Measurements from ENCODE around the gene UBE4B. TPM values are rescaled to one million over a fixed set of nuclear protein-coding genes. Genes with fewer than 3 reads are reported as not detected.

UBE4B gene
- total and polyA plus RNA-seq, 10 of the 15 experiments (the other 5 are each of a cell fraction or from before 2014, with no cell fraction given): 2.9 to 32.6 (median 20.7) TPM

DNA sequence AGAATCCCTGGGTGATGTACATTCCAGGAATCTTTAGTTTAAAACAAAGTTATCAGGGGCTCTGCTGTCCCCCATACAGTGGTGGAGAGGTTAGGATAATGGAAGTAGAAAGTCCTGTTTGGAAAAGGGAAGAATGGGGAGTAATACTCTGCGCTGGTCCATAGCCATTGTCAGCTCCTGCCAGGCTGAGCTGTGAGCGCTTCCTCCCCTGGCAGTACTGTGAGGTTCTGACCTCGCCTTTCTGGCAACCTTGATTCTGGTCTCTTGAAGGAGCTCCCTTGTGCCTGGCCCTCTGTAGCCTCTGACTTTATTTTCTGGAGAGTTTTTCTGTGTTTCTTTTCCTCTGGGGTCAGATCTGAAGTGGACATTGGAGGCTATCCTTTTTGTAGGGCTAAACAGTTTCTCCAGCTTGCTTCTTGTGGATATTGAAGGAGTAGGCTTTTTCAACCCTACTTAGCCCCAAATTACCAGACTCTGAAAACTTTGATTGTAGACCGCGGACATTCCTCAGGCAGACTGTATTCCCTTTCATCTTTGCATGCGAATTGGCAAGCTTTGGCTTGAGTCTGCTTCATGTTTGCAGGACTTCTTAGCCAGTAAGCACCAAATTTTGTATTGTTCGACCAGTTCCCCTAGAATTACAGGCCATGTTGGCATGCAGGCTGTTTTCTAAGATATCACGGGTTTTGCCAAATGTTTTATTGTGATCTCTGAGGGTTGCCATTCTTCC lies 13.8 kb downstream of the UBE4B start (continued):
- TF ChIP-seq, protein P1, sequence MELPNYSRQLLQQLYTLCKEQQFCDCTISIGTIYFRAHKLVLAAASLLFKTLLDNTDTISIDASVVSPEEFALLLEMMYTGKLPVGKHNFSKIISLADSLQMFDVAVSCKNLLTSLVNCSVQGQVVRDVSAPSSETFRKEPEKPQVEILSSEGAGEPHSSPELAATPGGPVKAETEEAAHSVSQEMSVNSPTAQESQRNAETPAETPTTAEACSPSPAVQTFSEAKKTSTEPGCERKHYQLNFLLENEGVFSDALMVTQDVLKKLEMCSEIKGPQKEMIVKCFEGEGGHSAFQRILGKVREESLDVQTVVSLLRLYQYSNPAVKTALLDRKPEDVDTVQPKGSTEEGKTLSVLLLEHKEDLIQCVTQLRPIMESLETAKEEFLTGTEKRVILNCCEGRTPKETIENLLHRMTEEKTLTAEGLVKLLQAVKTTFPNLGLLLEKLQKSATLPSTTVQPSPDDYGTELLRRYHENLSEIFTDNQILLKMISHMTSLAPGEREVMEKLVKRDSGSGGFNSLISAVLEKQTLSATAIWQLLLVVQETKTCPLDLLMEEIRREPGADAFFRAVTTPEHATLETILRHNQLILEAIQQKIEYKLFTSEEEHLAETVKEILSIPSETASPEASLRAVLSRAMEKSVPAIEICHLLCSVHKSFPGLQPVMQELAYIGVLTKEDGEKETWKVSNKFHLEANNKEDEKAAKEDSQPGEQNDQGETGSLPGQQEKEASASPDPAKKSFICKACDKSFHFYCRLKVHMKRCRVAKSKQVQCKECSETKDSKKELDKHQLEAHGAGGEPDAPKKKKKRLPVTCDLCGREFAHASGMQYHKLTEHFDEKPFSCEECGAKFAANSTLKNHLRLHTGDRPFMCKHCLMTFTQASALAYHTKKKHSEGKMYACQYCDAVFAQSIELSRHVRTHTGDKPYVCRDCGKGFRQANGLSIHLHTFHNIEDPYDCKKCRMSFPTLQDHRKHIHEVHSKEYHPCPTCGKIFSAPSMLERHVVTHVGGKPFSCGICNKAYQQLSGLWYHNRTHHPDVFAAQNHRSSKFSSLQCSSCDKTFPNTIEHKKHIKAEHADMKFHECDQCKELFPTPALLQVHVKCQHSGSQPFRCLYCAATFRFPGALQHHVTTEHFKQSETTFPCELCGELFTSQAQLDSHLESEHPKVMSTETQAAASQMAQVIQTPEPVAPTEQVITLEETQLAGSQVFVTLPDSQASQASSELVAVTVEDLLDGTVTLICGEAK (IDR thresholded peaks at IDR 0.05; ENCODE audit: borderline replicate concordance): no peak
- TF ChIP-seq POLR2A (IDR thresholded peaks at IDR 0.05; ENCODE audit: low read depth, low read length): no peak
- no peak for TF ChIP-seq BHLHE40 (IDR thresholded peaks at IDR 0.05; ENCODE audit: borderline replicate concordance in 1 of 2, low read depth in 2 of 2, low read length in 1 of 2)
- TF ChIP-seq KAT2A (conservative IDR thresholded peaks at IDR 0.05; ENCODE audit: control insufficient read depth, low read depth, low read length): no peak
- TF ChIP-seq CHD1 (IDR thresholded peaks at IDR 0.05; ENCODE audit: low read depth, low read length): no peak
- no peak for TF ChIP-seq BRCA1 (IDR thresholded peaks at IDR 0.05; ENCODE audit: low read depth, low read length)
- no peak for TF ChIP-seq PML (IDR thresholded peaks at IDR 0.05; ENCODE audit: low read length)
- TF ChIP-seq, protein P2, sequence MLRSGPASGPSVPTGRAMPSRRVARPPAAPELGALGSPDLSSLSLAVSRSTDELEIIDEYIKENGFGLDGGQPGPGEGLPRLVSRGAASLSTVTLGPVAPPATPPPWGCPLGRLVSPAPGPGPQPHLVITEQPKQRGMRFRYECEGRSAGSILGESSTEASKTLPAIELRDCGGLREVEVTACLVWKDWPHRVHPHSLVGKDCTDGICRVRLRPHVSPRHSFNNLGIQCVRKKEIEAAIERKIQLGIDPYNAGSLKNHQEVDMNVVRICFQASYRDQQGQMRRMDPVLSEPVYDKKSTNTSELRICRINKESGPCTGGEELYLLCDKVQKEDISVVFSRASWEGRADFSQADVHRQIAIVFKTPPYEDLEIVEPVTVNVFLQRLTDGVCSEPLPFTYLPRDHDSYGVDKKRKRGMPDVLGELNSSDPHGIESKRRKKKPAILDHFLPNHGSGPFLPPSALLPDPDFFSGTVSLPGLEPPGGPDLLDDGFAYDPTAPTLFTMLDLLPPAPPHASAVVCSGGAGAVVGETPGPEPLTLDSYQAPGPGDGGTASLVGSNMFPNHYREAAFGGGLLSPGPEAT (IDR thresholded peaks at IDR 0.05; ENCODE audit: low read depth): no peak
- TF ChIP-seq MYB (IDR thresholded peaks at IDR 0.05; ENCODE audit: borderline replicate concordance, low read depth, low read length): no peak
- TF ChIP-seq BMI1 (IDR thresholded peaks at IDR 0.05; ENCODE audit: borderline replicate concordance): no peak
